ENCODE results near the gene CDH3.
"Not testable (repeated sequence)": the region's sequence is repeated elsewhere in the genome, so short reads cannot be mapped to it uniquely, and the experiment has no call there.

Gene CDH3

DNA sequence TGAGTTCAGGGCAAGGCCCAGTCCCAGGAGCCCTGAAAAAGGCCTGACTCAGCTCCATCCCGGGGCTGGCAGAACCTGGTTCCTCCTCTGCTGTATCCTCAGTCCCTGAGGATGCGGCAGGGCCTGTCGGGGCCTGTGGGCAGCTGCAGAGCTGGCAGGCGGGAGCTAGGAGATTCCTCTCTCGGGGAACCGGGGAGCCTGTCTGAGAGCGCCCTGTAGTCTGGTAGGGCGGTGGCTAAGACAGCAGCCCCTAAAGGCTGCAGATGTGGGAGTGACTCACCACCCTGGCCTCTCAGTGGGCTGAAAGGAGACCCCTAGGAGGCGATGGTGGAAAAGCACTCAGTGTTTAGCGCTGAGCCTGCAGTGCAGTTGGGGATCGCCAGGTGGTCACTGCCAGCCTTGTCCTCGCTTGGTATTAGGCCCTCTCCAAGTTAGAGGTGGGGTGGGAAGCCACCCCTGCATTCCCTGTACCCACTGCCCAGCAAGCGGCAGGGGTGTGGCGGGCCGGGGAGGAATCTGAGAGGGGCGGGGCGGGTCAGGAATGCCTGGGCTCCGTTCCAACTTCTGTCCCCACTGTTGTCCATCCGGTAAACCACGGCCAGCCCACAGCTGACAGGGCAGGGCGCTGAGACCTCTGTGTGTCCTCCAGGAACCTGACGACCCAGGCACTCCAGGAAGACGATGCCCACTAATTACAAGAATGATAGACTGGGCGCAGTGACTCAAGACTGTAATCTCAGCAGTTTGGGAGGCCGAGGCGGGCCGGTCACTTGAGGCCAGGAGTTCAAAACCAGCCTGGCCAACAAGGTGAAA is 62.4 kb downstream of the CDH3 start:
- H3K9ac ChIP-seq (ENCODE audit: low read depth, low read length), result no peak overlapping the region
- peaks cover 12% of the 10 kb centered on the region for H3K27me3 ChIP-seq (ENCODE audit: control insufficient read depth, insufficient read depth, low read length)
- no peaks in the 10 kb centered on the region for H3K36me3 ChIP-seq (ENCODE audit: insufficient read depth, low read length)
- H3K4me2 ChIP-seq (ENCODE audit: low read length), result no peak overlapping the region
- H3K4me3 ChIP-seq (ENCODE audit: low read length), result no peak overlapping the region
- no peaks in the 10 kb centered on the region for H3K9me3 ChIP-seq (replicated peaks; ENCODE audit: low read length)
- H3K4me1 ChIP-seq (ENCODE audit: control insufficient read depth, insufficient read depth, low read length), result peaks cover 12% of the 10 kb centered on the region

DNA sequence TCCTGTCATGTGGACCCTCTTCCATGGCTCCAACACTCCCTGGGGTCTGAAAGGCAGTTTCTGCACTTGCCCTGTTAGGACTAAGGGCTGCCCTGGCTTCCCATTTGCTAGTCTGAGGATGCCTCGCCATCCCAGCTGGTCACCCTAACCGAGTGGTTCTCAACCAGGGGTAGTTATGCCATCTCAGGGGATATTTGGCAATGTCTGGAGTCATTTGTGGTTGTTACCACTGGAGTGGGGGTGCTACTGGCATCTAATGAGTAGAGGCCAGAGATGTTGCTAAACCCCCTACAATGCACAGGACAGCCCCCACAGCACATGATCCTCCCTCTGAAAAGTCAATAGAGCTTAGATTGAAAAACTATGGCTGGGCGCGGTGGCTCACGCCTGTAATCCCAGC is 65.1 kb downstream of the CDH3 start:
- H3K4me3 ChIP-seq (ENCODE audit: low read length), result no peak overlapping the region
- peaks cover 22% of the 10 kb centered on the region for H3K27me3 ChIP-seq (ENCODE audit: control insufficient read depth, insufficient read depth, low read length)
- no peaks in the 10 kb centered on the region for H3K36me3 ChIP-seq (ENCODE audit: insufficient read depth, low read length)
- peaks cover 12% of the 10 kb centered on the region for H3K4me1 ChIP-seq (ENCODE audit: control insufficient read depth, insufficient read depth, low read length)
- no peak overlapping the region for H3K9ac ChIP-seq (ENCODE audit: low read depth, low read length)
- H3K9me3 ChIP-seq (replicated peaks; ENCODE audit: low read length), result no peaks in the 10 kb centered on the region
- no peak overlapping the region for H3K4me2 ChIP-seq (ENCODE audit: low read length)

DNA sequence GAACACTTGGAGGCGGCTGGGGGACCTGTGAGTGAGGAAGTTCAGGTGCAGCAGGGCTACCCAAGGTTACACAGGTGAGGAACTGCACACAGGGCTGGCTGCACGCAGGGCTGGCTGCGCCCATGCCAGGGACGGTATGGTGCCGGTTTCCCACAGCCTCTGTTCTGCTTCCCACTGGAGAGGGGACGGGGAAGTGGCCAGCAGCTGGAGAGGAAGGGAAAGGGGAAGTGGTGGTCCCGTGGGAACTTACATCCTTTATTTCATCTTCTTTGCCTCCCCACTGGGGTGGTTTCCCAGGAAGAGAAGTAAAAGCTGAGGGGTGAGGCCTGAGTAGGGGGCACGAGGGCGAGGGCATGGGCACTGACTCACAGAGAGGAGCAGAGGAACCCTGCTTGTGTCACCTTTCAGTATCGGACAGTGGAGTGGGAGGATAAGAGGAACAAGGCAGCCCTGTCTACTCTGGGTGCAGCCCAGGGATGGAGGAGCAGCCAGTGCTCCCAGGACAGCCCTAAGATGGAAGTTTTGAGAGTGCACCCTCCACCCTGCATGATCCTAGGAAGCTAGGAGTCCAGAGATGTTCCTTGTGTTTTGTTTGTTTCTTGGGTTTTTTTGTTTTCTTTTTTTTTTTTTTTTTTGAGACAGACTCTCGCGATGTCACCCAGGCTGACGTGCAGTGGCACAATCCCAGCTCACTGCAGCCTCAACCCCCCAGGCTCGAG is 66.5 kb downstream of the CDH3 start:
- no peak overlapping the region for H3K4me3 ChIP-seq (ENCODE audit: low read length)
- peaks cover 22% of the 10 kb centered on the region for H3K27me3 ChIP-seq (ENCODE audit: control insufficient read depth, insufficient read depth, low read length)
- H3K9ac ChIP-seq (ENCODE audit: low read depth, low read length), result no peak overlapping the region
- H3K9me3 ChIP-seq (replicated peaks; ENCODE audit: low read length), result no peaks in the 10 kb centered on the region
- H3K4me1 ChIP-seq (ENCODE audit: control insufficient read depth, insufficient read depth, low read length), result peaks cover 12% of the 10 kb centered on the region
- H3K36me3 ChIP-seq (ENCODE audit: insufficient read depth, low read length), result no peaks in the 10 kb centered on the region
- H3K4me2 ChIP-seq (ENCODE audit: low read length), result no peak overlapping the region

DNA sequence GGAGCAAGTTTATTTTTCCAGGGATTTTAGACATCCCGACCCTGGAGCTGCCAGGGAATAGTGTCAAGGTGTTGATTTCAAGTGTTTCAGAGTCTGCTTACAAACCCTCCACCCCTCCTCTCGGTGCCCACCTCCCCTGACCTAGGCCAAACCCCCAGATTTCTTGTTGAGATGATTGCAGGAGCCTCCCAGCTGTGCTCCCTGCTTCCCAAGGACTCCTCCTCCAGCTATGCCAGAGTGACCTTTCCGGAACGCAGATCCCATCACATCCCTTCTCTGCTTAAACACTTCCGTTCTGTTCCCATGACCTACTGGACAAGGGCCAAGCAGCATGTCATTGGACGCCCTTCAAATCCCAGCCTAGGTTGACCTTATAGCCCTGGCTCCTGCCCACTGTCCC is 68.3 kb downstream of the CDH3 start:
- Histone ChIP-seq H3K9ac (ENCODE audit: low read depth, low read length) (no peak overlapping the region), H3K9me3 (replicated peaks; ENCODE audit: low read length) (no peaks in the 10 kb centered on the region), H3K4me3 (ENCODE audit: low read length) (no peak overlapping the region), H3K27me3 (ENCODE audit: control insufficient read depth, insufficient read depth, low read length) (peaks cover 22% of the 10 kb centered on the region), H3K4me2 (ENCODE audit: low read length) (no peak overlapping the region), H3K36me3 (ENCODE audit: insufficient read depth, low read length) (no peaks in the 10 kb centered on the region), H3K4me1 (ENCODE audit: control insufficient read depth, insufficient read depth, low read length) (no peaks in the 10 kb centered on the region)

DNA sequence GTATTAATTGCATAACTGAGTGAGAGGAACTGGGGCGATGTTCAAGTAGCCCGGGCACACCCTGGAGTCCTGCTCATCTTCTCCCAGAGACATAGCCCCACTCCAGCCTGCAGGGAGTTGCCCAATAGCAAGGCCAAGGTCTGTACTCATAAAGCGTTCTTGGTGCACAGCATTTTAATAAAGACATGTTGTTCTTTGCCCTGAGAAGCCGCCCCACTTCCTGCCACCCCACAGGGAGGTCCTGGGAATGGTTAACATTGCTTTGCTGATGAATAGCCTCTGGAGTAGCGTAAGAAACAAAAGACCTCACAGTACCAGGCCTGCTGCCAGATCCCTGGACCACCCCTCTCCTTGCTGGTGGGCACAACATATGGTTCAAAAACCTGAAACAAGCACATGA is 70.4 kb downstream of the CDH3 start:
- H3K4me1 ChIP-seq (ENCODE audit: control insufficient read depth, insufficient read depth, low read length), result no peaks in the 10 kb centered on the region
- peaks cover 19% of the 10 kb centered on the region for H3K27me3 ChIP-seq (ENCODE audit: control insufficient read depth, insufficient read depth, low read length)
- H3K36me3 ChIP-seq (ENCODE audit: insufficient read depth, low read length), result no peaks in the 10 kb centered on the region
- H3K9ac ChIP-seq (ENCODE audit: low read depth, low read length), result no peak overlapping the region
- no peak overlapping the region for H3K4me3 ChIP-seq (ENCODE audit: low read length)
- no peaks in the 10 kb centered on the region for H3K9me3 ChIP-seq (replicated peaks; ENCODE audit: low read length)
- H3K4me2 ChIP-seq (ENCODE audit: low read length), result no peak overlapping the region

DNA sequence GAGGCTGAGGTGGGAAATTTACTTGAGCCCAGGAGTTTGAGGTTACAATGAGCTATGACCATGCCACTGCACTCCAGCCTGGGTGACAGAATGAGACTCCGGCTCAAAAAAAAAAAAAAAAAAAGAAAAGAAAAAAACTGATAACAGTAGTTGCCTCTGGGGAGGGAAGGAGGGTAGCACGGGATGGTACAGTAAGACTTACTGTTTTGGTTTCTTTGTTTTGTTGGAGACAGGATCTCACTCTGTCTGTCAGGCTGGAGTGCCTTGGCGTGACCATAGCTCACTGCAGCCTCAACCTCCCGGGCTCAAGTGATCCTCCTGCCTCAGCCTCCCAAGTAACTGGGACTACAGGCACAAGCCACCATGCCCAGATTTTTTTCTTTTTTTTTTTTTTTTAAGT is 71.4 kb downstream of the CDH3 start:
- not testable (repeated sequence) for H3K36me3 ChIP-seq (ENCODE audit: insufficient read depth, low read length); H3K4me1 ChIP-seq (ENCODE audit: control insufficient read depth, insufficient read depth, low read length); H3K4me3 ChIP-seq (ENCODE audit: low read length); H3K9me3 ChIP-seq (replicated peaks; ENCODE audit: low read length); H3K9ac ChIP-seq (ENCODE audit: low read depth, low read length); H3K4me2 ChIP-seq (ENCODE audit: low read length)
- peaks cover 15% of the 10 kb centered on the region for H3K27me3 ChIP-seq (ENCODE audit: control insufficient read depth, insufficient read depth, low read length)

DNA sequence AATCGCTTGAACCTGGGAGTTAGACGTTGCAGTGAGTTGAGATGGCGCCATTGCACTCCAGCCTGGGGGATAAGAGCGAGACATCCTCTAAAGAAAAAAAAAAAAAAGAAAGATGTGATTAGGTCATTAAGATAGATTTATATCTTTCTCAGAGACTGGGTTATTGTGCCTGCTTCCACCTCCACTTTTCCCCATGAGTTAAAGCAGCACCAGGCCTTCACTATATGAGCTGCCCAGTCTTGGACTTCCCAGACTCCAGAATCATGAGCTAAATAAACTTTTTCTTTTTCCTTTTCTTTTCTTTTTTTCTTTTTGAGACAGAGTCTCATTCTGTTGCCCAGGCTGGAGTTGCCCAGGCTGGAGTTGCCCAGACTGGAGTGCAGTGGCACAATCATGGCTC is 72.6 kb downstream of the CDH3 start:
- no peak overlapping the region for H3K4me2 ChIP-seq (ENCODE audit: low read length)
- H3K4me1 ChIP-seq (ENCODE audit: control insufficient read depth, insufficient read depth, low read length), result no peaks in the 10 kb centered on the region
- no peak overlapping the region for H3K9ac ChIP-seq (ENCODE audit: low read depth, low read length)
- H3K9me3 ChIP-seq (replicated peaks; ENCODE audit: low read length), result no peaks in the 10 kb centered on the region
- H3K4me3 ChIP-seq (ENCODE audit: low read length), result no peak overlapping the region
- H3K36me3 ChIP-seq (ENCODE audit: insufficient read depth, low read length), result no peaks in the 10 kb centered on the region
- peaks cover 9% of the 10 kb centered on the region for H3K27me3 ChIP-seq (ENCODE audit: control insufficient read depth, insufficient read depth, low read length)

DNA sequence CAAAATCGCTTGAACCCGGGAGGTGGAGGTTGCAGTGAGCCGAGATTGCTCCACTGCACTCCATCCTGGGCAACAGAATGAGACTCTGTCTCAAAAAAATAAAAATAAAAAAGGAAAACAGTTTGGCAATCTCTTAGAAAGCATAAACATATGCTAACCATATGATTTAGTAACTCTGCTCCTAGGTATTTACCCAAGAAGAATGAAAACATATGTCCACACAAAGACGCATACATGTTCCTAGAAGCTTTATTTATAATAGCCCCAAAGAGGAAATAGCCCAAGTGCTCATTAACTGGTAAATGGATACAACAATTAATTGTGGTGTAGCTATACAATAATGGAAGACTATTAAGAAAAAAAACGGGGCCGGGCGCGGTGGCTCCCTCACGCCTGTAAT is 73.5 kb downstream of the CDH3 start:
- Histone ChIP-seq H3K9ac (ENCODE audit: low read depth, low read length) (no peak overlapping the region), H3K4me2 (ENCODE audit: low read length) (no peak overlapping the region), H3K4me1 (ENCODE audit: control insufficient read depth, insufficient read depth, low read length) (no peaks in the 10 kb centered on the region), H3K9me3 (replicated peaks; ENCODE audit: low read length) (no peaks in the 10 kb centered on the region), H3K36me3 (ENCODE audit: insufficient read depth, low read length) (no peaks in the 10 kb centered on the region), H3K4me3 (ENCODE audit: low read length) (no peak overlapping the region), H3K27me3 (ENCODE audit: control insufficient read depth, insufficient read depth, low read length) (peaks cover under 1% of the 10 kb centered on the region)

DNA sequence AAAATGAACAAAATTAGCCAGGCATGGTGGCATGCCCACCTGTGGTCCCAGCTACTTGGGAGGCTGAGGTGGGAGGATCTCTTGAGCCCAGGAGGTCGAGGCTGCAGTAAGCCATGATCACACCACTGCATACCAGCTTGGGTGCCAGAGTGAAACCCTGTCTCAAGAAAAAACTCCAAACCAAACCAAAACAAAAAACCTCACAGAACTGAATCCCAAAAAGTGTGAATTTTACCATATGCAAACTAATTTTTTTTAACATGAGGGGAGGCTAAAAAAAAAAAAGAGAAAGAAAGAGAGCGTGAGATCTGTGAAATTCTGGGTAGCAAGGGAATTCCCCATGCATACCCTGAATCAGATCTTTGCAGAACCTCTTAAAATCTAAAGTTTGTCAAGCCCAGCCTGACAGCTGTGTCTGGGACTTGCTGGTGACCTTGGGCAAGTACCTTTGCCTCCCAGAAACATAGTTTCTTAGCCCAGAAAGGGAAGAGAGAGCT is 74.9 kb downstream of the CDH3 start:
- Histone ChIP-seq H3K27me3 (ENCODE audit: control insufficient read depth, insufficient read depth, low read length) (peaks cover 5% of the 10 kb centered on the region), H3K4me2 (ENCODE audit: low read length) (no peak overlapping the region), H3K9ac (ENCODE audit: low read depth, low read length) (no peak overlapping the region), H3K36me3 (ENCODE audit: insufficient read depth, low read length) (no peaks in the 10 kb centered on the region), H3K9me3 (replicated peaks; ENCODE audit: low read length) (no peaks in the 10 kb centered on the region), H3K4me3 (ENCODE audit: low read length) (no peak overlapping the region), H3K4me1 (ENCODE audit: control insufficient read depth, insufficient read depth, low read length) (no peaks in the 10 kb centered on the region)

DNA sequence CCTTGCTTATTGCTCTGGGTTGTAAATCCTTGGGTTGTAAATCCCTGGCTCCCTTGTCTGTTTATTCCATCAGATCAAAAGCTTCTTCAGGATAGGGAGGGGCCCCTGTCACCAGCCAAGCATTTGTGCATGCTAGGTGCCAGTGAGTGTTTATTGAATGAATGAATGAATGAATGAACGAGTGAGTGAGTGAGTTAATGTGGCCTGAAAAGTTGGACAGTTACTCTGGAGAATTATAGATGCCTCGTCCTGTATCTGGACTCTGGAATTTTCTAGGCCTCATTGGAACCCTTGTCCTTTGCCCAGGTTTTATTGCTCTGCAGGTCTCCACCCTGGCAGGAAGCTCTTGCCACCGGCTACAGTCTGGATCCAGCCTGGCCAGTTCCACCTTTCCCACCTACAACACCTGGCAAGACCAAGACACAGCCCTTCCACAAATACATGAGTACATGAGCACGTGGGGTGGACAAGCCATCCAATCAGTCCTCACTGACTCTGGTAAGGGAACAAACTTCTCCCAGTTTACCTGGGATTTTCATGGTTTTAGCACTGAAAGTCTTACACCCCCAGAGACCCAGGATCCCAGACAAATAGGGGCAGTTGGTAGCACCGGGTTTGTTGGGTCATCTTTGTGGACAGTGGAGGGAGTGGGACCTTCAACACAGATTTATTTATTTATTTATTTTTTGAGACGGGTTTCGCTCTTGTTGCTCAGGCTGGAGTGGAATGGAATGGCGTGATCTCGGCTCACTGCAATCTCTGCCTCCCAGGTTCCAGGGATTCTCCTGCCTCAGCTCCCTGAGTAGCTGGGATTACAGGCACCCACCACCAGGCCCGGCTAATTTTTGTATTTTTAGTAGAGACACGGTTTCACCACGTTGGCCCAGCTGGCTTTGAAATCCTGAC is 77.3 kb downstream of the CDH3 start:
- Histone ChIP-seq H3K36me3 (ENCODE audit: insufficient read depth, low read length) (no peaks in the 10 kb centered on the region), H3K4me2 (ENCODE audit: low read length) (no peak overlapping the region), H3K9ac (ENCODE audit: low read depth, low read length) (no peak overlapping the region), H3K9me3 (replicated peaks; ENCODE audit: low read length) (no peaks in the 10 kb centered on the region), H3K27me3 (ENCODE audit: control insufficient read depth, insufficient read depth, low read length) (peaks cover 5% of the 10 kb centered on the region), H3K4me1 (ENCODE audit: control insufficient read depth, insufficient read depth, low read length) (no peaks in the 10 kb centered on the region), H3K4me3 (ENCODE audit: low read length) (no peak overlapping the region)

DNA sequence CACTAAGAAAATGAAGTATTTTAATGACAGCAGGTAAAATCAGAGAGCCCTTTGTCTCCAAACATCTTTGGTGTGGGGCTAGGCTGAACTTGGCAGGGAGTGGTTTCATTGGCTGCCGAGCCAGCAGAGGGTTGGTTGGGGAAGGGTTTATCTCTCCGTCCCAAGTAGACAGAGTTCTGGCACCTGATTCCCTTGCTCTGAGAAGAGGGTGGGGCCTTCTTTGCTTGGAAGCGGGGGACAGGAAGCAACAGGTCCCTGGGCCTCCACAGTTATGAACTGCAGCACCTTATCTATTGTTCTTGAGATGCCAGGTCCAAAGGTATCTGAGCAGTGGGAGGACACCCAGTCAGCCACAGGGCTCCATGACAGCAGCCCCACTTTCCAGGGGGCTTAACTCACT is 79.7 kb downstream of the CDH3 start:
- no peaks in the 10 kb centered on the region for H3K4me1 ChIP-seq (ENCODE audit: control insufficient read depth, insufficient read depth, low read length)
- peaks cover 5% of the 10 kb centered on the region for H3K27me3 ChIP-seq (ENCODE audit: control insufficient read depth, insufficient read depth, low read length)
- H3K4me3 ChIP-seq (ENCODE audit: low read length), result no peak overlapping the region
- H3K4me2 ChIP-seq (ENCODE audit: low read length), result no peak overlapping the region
- no peak overlapping the region for H3K9ac ChIP-seq (ENCODE audit: low read depth, low read length)
- H3K9me3 ChIP-seq (replicated peaks; ENCODE audit: low read length), result no peaks in the 10 kb centered on the region
- no peaks in the 10 kb centered on the region for H3K36me3 ChIP-seq (ENCODE audit: insufficient read depth, low read length)
